IMR-90 (cell line): Measurements from ENCODE around the gene UBE2A. TPM values are rescaled to one million over a fixed set of nuclear protein-coding genes. Genes with fewer than 3 reads are reported as not detected.

Source experiments
- ATAC-seq: fragments of 200-7000 bp; cut with Tn5 transposase; 2 replicates; pipeline ENCODE4 v1.9.1; 2020; ENCODE audit warnings: low read depth, mild to moderate bottlenecking, moderate library complexity
- BruUV-seq: library from RNA; stranded (reverse); fragments of 400-500 nt; replicated peaks from 2 replicates; lab custom pipeline; 2021; lab: Mats Ljungman, UMichigan
- CTCF ChIA-PET: fragments of 300-600 bp; formaldehyde crosslinking; extraction: SDS; loops from one replicate; lab custom pipeline; 2021; ENCODE audit warnings: antibody characterized with exemption; lab: Yijun Ruan, JAX
- POLR2A ChIA-PET: fragments of 300-600 bp; sonication (Branson Sonifier 250); formaldehyde crosslinking; loops from one replicate; lab custom pipeline; 2022; ENCODE audit warnings: antibody characterized with exemption; ENCODE audit not compliant: unreplicated experiment; lab: Charles Lee
- DNase-seq: peaks from one replicate; pipeline ENCODE4 v3.0.0; 2013
- H2AFZ ChIP-seq: replicated peaks from 2 replicates; pipeline ENCODE3; 2013; ENCODE audit warnings: low read length, mild to moderate bottlenecking; ENCODE audit not compliant: poor library complexity
- H2AK5ac ChIP-seq: 2 replicates; pipeline ENCODE4 v1.6.1; 2013; ENCODE audit warnings: low read depth, low read length, inconsistent platforms
- H2AK9ac ChIP-seq: replicated peaks from 2 replicates; pipeline ENCODE3; 2013; ENCODE audit warnings: mild to moderate bottlenecking, low read depth, low read length, moderate library complexity; ENCODE audit not compliant: poor library complexity
- H2BK120ac ChIP-seq: 2 replicates; pipeline ENCODE4 v1.6.1; 2013; ENCODE audit warnings: low read depth, low read length, inconsistent platforms
- H2BK15ac ChIP-seq: 3 replicates; pipeline ENCODE4 v1.6.1; 2013; ENCODE audit warnings: low read depth, low read length, inconsistent platforms
- H2BK20ac ChIP-seq: 2 replicates; pipeline ENCODE4 v1.6.1; 2013; ENCODE audit warnings: low read depth, mild to moderate bottlenecking, inconsistent platforms, low read length, moderate library complexity
- H2BK5ac ChIP-seq: 2 replicates; pipeline ENCODE4 v1.6.1; 2013; ENCODE audit warnings: mild to moderate bottlenecking, low read depth, low read length, inconsistent platforms; ENCODE audit not compliant: poor library complexity, severe bottlenecking
- H3K14ac ChIP-seq: replicated peaks from 2 replicates; pipeline ENCODE4 v1.6.1; 2013; ENCODE audit warnings: low read depth, low read length, inconsistent platforms
- H3K18ac ChIP-seq: 2 replicates; pipeline ENCODE4 v1.6.1; 2013; ENCODE audit warnings: low read depth, low read length, control low read depth
- H3K23ac ChIP-seq: 2 replicates; pipeline ENCODE4 v1.6.1; 2013; ENCODE audit warnings: low read depth, low read length, inconsistent platforms
- H3K27ac ChIP-seq: 2 replicates; pipeline ENCODE4 v1.5.1; 2013; ENCODE audit warnings: mild to moderate bottlenecking, control low read depth, low read length; ENCODE audit not compliant: insufficient read depth
- H3K27me3 ChIP-seq: 2 replicates; pipeline ENCODE4 v1.6.1; 2013; ENCODE audit warnings: low read length; ENCODE audit not compliant: control insufficient read depth, insufficient read depth
- H3K36me3 ChIP-seq: 2 replicates; pipeline ENCODE4 v1.6.1; 2013; ENCODE audit warnings: low read length, mixed read lengths; ENCODE audit not compliant: control insufficient read depth, insufficient read depth
- H3K4ac ChIP-seq: 2 replicates; pipeline ENCODE4 v1.6.1; 2013; ENCODE audit warnings: low read depth, low read length, inconsistent platforms
- H3K4me1 ChIP-seq: 2 replicates; pipeline ENCODE4 v1.6.1; 2013; ENCODE audit warnings: low read length, mixed read lengths; ENCODE audit not compliant: control insufficient read depth, insufficient read depth
- H3K4me2 ChIP-seq: 2 replicates; pipeline ENCODE4 v1.6.1; 2013; ENCODE audit warnings: low read depth, mild to moderate bottlenecking, control low read depth, low read length, moderate library complexity
- H3K4me3 ChIP-seq: 2 replicates; pipeline ENCODE4 v1.5.1; 2013; ENCODE audit warnings: low read depth, mild to moderate bottlenecking, control low read depth, low read length, moderate library complexity; ENCODE audit not compliant: insufficient read depth
- H3K56ac ChIP-seq: 2 replicates; pipeline ENCODE4 v1.6.1; 2013; ENCODE audit warnings: low read length, inconsistent platforms; ENCODE audit not compliant: insufficient read depth; ENCODE audit errors: extremely low read depth
- H3K79me1 ChIP-seq, 2 experiments: 2 replicates each; pipeline ENCODE4 v1.6.1; 2013; ENCODE audit warnings: low read length in 2 of 2, inconsistent platforms in 1 of 2, low read depth in 1 of 2
- H3K9ac ChIP-seq: 2 replicates; pipeline ENCODE4 v1.6.1; 2013; ENCODE audit warnings: low read depth, low read length, control low read depth
- H3K9me1 ChIP-seq: 2 replicates; pipeline ENCODE4 v1.6.1; 2013; ENCODE audit warnings: low read length, inconsistent platforms; ENCODE audit not compliant: insufficient read depth
- H3K9me3 ChIP-seq: 2 replicates; pipeline ENCODE4 v1.6.1; 2013; ENCODE audit warnings: low read length; ENCODE audit not compliant: control insufficient read depth, insufficient read depth
- H4K20me1 ChIP-seq: 2 replicates; pipeline ENCODE4 v1.6.1; 2013; ENCODE audit warnings: low read length, inconsistent platforms; ENCODE audit not compliant: insufficient read depth
- H4K5ac ChIP-seq: 2 replicates; pipeline ENCODE4 v1.6.1; 2013; ENCODE audit warnings: mild to moderate bottlenecking, low read depth, low read length, control low read depth
- H4K8ac ChIP-seq, 2 experiments: 2 replicates each; pipeline ENCODE4 v1.6.1; 2013; ENCODE audit warnings: low read depth in 2 of 2, low read length in 2 of 2, control low read depth in 1 of 2, inconsistent platforms in 1 of 2
- H4K91ac ChIP-seq: 2 replicates; pipeline ENCODE4 v1.6.1; 2013; ENCODE audit warnings: low read depth, low read length, inconsistent platforms; ENCODE audit not compliant: insufficient read depth
- BHLHE40 ChIP-seq: fragments of 150-350 bp; IDR thresholded peaks from 2 replicates; pipeline ENCODE4 v1.6.1; 2016; ENCODE audit warnings: mild to moderate bottlenecking, low read depth, low read length
- CHD1 ChIP-seq: IDR thresholded peaks from 2 replicates; pipeline ENCODE4 v1.6.1; 2012; ENCODE audit warnings: low read depth, low read length, improper control_type of control experiment
- FOS ChIP-seq: fragments of 150-350 bp; IDR thresholded peaks from 2 replicates; pipeline ENCODE4 v1.6.1; 2016; ENCODE audit warnings: low read depth, low read length
- POLR2A ChIP-seq: IDR thresholded peaks from 2 replicates; pipeline ENCODE4 v1.6.1; 2012; ENCODE audit warnings: mild to moderate bottlenecking, low read depth, low read length
- RAD21 ChIP-seq: IDR thresholded peaks from 2 replicates; pipeline ENCODE4 v1.6.1; 2012; ENCODE audit warnings: low read length, improper control_type of control experiment
- RCOR1 ChIP-seq: IDR thresholded peaks from 2 replicates; pipeline ENCODE4 v1.6.1; 2012; ENCODE audit warnings: mild to moderate bottlenecking, low read length, improper control_type of control experiment; ENCODE audit not compliant: insufficient replicate concordance
- WGBS, 2 experiments: methylation state at CpG; one replicate each; pipeline versions ENCODE4 v1.1.5 to v1.1.7; 2013; ENCODE audit warnings: missing lambda C conversion rate in 2 of 2; ENCODE audit not compliant: insufficient read length in 1 of 2; ENCODE audit errors: extremely low coverage in 2 of 2; 5-methylcytosine and 5-hydroxymethylcytosine counted together
- dilution Hi-C: fragments of 300-500 bp; cut with HindIII; formaldehyde crosslinking; loops from one replicate; pipeline ENCODE4 v1.14.3; 2018; ENCODE audit warnings: low sequenced_read_pairs; ENCODE audit not compliant: unreplicated experiment
- in situ Hi-C: fragments of 300-500 bp; cut with MboI; formaldehyde crosslinking; loops from 3 replicates; pipeline ENCODE4 v1.14.3; 2019; ENCODE audit warnings: low sequenced_read_pairs, inconsistent platforms, mixed read lengths
- intact Hi-C: fragments of 100-400 bp; cut with micrococcal nuclease; formaldehyde crosslinking; loops from 2 replicates; pipeline ENCODE4 v1.10.0; 2022
- polyA plus RNA-seq, 3 experiments: library from polyadenylated mRNA; depleted of rRNA; stranded (reverse); fragments of >200 nt; gene quantifications; 2 replicates each; pipeline ENCODE4 v1.2.3, GENCODE V29; 2012; ENCODE audit warnings: low replicate concordance in 1 of 3
- total RNA-seq: library from RNA; depleted of rRNA; stranded (reverse); fragments of >200 nt; gene quantifications from 2 replicates; pipeline ENCODE4 v1.2.3, GENCODE V29; 2012

The UBE2A gene
- total and polyA plus RNA-seq, 2 of the 4 experiments (the other 2 are of a cell fraction): 12.9 to 50.5 TPM

DNA sequence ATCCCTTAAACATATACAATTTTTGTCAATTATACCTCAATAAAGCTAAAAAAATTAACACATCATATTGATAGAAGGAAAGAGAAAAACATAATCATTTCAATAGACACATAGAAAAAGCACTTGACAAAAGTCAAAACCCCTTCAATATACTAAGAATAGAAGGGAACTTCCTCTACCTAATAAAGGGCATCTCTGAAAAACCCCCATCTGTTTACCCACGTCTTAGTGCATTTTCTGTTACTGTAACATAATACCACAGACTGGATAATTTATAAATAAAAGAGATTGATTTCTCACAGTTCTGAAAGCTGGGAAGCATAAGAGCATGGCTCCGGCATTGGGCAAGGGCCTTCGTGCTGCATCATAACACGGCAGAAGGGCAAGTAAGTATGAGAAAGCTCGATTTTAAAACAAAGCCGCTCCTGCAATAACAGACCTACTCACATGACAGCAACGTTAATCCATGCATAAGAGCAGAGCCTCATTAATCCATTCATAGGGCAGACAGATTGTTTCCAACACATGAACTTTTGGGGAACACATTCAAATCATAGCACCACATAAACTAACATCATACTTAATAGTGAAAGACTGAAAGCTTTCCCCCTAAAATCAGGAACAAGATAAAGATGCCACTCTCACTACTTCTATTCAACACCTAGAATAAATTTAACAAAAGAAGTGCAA is 24.9 kb upstream of the UBE2A start:
- POLR2A ChIA-PET: no interaction called here
- CTCF ChIA-PET: interaction anchor here (0.6 kb wide), 1 partner anchor 267 kb away, joined by 4 read pairs; no protein-coding TSS in a partner anchor

More for the DNA sequence above, 24.9 kb upstream of the UBE2A start:
- no peaks in the 10 kb centered on the region for H3K9me1 ChIP-seq
- H2AK9ac ChIP-seq: no peak overlapping the region
- no peak overlapping the region for H2BK20ac ChIP-seq
- H4K8ac ChIP-seq: no peak overlapping the region
- no peak overlapping the region for H3K4me2 ChIP-seq
- 0 out of 2 replicates have a peak, but pooled peaks cover 1% of the 10 kb centered on the region for H3K36me3 ChIP-seq
- H3K79me1 ChIP-seq: peaks cover 0 to 5% of the 10 kb centered on the region in 2 experiments; a peak in 2 of 4 replicates
- no peak overlapping the region for H4K91ac ChIP-seq
- H2BK5ac ChIP-seq: no peak overlapping the region
- no TSS peak for BruUV-seq
- dilution Hi-C loops: no loop called here
- no peak overlapping the region for H2BK120ac ChIP-seq
- no peak overlapping the region for H4K5ac ChIP-seq
- ATAC-seq (no peak), DNase-seq (no peak)
- peaks cover 2% of the 10 kb centered on the region; the same call in 1 of the 2 replicates for H3K4me1 ChIP-seq
- no peak overlapping the region for H3K23ac ChIP-seq
- H2AK5ac ChIP-seq: no peak overlapping the region
- no peak overlapping the region for H3K27ac ChIP-seq
- intact Hi-C loops: no loop called here
- no peaks in the 10 kb centered on the region for H3K9me3 ChIP-seq
- no CpG with 5 or more reads among the region's 7 CpGs for WGBS, 2 experiments
- no peak overlapping the region for H3K14ac ChIP-seq
- no peak overlapping the region for H2AFZ ChIP-seq
- H3K4me3 ChIP-seq: no peak overlapping the region
- H2BK15ac ChIP-seq: no peak overlapping the region
- no peaks in the 10 kb centered on the region for H3K27me3 ChIP-seq
- no peak overlapping the region for H3K18ac ChIP-seq
- no peak for TF ChIP-seq BHLHE40
- no peak for TF ChIP-seq RCOR1
- TF ChIP-seq CHD1: no peak
- no peak for TF ChIP-seq FOS
- TF ChIP-seq POLR2A: no peak
- TF ChIP-seq RAD21: no peak
- no peak overlapping the region for H3K9ac ChIP-seq
- no peak overlapping the region for H3K56ac ChIP-seq
- H4K20me1 ChIP-seq: no peaks in the 10 kb centered on the region
- in situ Hi-C loops: no loop called here
- H3K4ac ChIP-seq: no peak overlapping the region
